ENCODE measurements around the gene FAM222B.

FAM222B gene

GRCh38 chr17:28763804-28764266 is 78.8 kb downstream of the FAM222B start:
- FAIRE-seq: peak; percentile 91

- no peak for FAIRE-seq
Observed at GRCh38 chr17:28763137-28763799, 79.3 kb downstream of the FAM222B start.

DNA sequence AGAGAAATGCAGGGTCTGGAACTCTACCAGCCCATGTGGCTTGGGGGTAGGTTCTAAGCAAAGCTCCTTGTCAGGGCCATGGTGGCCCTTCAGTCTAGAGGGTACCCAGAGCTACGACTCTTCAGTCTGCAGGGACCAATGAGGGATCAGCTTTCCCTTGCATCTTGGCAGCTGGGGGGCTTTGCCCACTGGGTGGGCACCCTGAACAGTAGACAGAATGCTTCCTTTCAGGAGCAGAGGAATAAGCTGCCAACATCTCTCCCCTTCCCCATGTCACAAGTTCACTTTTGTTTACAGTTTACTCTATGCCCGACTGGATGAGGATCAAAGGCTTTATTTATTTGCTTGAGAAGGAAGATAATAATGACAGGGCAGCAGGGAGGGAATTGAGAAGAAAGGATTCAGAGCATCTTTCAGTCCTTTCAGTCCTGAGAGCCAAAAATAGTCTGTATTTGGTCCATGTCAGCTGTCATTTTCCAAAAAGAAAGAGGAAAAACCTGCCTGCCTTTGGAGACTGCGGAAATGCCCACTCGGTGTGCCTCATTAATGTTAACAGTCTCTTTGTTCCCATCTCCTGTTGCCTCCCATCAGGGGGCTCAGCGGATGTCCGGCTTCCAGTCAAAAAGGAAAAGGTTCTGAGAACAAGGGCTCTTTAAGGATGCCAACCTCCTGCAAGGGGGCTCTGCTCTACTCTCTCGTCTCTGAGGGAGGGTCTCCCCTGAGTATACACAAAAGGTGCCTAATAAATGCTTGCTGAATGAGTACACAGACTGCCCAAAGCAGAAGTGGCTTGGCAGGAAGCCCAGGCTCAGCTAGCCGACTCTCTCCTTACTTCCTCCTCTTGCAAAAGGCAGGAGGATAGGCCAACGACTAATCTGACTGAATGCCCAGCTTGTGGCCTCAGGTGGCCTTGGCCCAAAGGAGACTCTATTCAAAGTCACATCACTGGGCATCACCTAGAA is 81.7 kb downstream of the FAM222B start:
- FAIRE-seq: no peak

GRCh38 chr17:28759256-28759865 is 83.2 kb downstream of the FAM222B start:
- no peak for FAIRE-seq

- no peak for FAIRE-seq
Observed at GRCh38 chr17:28758411-28759121, 84.0 kb downstream of the FAM222B start.

DNA sequence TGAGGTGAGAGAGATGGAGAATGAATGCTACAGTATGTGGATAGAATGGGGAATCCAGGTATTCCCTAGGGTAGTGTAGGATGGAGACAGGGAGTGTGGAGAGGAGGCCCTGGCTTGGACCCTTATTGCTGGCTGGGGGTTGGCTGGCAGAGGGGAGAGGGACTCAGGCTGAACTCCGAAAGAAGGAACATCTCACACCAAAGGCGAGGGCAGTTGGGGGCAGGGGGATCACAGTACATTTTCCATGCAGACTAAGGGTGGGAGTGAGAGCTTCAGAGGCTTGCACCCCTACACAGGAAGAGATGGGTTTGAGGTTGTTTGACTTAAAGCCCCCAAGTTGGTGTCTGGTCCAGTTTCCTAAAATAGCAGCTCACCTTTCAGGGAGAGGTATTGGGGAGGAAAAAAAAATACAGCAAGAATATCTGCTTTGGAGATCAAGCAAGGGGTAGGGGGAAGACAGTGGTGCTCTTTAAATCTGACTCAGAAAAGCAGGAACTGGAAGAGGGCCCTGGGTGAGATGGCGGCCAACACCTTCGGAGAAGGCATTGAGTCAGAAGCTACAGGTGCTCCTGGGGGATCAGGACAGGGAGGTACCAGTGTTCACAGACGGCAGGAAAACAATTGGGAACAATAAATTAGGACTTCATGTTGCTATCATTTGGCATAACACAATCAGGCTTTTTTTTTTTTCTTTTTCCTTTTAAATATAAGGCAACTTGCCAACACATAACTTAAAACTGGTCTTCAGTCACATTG is 86.4 kb downstream of the FAM222B start:
- FAIRE-seq: no peak

GRCh38 chr17:28755486-28755885 is 87.1 kb downstream of the FAM222B start:
- FAIRE-seq: no peak

DNA sequence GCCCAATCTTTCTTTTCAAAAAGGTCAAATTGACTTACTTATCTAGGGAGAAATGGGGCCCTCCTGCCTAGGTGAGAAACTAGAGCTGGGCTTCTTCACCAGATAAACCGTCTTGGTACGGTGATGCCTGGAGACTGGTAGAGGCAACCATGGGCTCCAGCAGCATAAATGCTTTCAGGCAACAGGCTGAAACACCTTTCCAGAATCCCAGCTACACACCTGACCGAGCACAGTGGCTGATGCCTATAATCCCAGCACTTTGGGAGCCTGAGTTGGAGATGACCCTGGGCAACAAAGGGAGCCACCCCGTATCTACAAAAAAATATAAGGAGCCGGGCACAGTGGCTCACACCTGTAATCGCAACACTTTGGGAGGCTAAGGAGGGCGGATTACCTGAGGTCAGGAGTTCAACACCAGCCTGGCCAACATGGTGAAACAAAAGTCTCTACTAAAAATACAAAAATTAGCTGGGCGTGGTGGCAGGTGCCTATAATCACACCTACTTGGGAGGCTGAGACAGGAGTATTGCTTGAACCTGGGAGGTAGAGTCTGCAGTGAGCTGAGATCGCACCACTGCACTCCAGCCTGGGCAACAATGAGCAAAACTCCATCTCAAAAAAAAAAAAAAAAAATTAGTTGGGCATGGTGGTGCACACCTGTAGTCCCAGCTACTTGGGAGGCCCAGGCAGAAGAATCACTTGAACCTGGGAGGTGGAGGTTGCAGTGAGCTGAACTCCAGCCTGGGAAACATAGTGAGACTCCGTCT is 90.8 kb downstream of the FAM222B start:
- no peak for FAIRE-seq

DNA sequence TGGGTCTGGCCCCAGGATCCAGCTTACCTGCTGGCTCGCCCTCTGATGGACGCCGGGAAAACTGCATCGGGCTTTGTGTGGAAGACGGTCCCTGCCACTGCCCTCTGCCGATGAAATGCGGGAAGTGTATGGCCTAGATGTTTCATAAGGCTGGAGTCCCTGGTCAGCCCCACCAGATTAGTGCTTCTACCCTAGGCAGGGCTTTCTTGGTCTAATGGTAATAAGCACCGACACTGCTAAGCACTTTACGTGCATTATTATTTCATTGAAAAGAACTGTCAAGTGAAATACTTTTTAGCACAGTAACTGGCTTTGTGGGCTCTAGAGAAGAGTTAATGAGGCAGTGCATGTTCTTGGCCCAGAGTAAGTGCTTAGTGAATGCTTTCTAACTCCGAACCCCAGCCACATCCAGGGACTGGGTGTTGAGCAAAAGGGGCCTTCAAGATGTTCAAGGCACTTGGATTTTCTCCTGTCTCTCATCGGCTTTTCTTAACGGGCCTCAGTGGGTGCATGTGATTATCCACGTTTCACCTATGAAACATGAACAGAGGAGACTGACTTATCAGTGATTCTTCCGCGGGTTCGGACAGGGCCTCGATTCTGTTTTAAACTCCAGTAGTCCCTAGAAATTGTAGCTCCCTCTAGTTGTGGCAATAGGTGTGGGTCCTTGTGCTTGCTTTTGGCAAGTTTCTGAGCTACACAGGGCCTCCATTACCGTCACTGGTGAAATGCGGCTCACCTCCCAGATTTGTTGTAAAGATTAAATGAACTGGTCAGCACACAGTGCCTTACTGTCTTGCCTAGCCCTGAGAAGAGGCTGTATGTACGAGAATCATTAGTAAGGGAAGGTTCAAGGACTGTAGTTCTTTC is 92.2 kb downstream of the FAM222B start:
- peak; percentile 95 for FAIRE-seq

GRCh38 chr17:28749516-28750177 is 92.9 kb downstream of the FAM222B start:
- FAIRE-seq: no peak

- no peak for FAIRE-seq
Observed at GRCh38 chr17:28748852-28749515, 93.6 kb downstream of the FAM222B start.

- no peak for FAIRE-seq
Observed at GRCh38 chr17:28747801-28748750, 94.5 kb downstream of the FAM222B start.

DNA sequence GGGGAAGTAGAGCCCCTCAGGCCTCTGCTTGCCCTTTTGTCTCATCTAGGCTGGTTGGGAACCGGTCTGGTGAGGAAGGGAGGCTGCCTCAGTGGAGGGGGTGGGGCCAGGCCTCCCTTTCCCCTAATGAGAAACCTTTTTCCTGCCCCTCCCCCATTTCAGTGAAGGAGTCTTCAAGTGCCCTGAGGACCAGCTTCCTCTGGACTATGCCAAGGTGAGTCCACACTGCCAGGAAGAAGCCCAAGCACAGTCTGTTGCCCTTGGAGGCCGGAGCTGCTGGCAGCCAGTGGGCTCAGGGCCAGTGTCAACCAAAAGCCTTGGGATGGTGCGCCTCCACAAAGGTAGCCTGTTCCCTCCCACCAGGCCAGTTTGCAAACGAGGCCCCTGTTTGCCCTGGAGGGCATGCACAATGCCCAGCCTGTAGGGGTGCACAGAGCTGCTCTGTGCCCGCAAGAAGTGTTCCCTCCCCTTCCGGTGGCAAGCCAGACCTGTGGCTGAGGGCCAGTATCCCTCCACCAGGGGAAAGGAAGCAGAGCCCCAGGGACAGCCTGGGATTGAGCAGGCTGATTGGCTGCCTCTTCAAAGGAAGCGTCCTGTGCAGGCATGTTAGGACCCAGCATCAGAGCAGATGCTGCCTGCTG is 95.4 kb downstream of the FAM222B start:
- FAIRE-seq: no peak

DNA sequence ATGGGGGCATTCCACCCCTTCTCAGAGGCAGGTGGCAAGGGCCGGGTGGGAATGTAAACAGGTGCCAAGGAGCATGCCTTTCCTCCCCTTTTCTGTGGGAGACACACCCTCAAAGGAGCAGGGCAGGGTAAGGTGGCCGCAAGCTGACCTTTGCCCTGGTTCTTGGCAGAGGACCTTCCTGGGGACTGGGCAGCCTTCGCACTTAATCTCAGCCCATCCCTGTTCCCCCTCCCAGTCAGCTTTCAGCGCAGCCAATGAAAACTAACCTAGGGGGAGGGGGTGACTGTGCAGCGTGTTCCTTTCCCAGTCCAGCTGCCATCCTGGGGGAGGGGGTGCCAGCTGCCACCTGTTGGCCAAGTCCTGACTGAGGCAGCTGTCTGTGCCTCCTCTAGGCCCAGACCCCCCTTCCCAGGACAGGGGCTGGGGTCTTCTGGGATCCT is 96.0 kb downstream of the FAM222B start:
- no peak for FAIRE-seq

- no peak for FAIRE-seq
Observed at GRCh38 chr17:28745786-28746411, 96.7 kb downstream of the FAM222B start.

- no peak for FAIRE-seq
Observed at GRCh38 chr17:28744972-28745785, 97.4 kb downstream of the FAM222B start.

Measured in G401.6 (cell line).